Endothelial cell (in vitro differentiated cells): ENCODE data around the gene GNAQ. TPM values are rescaled to one million over a fixed set of nuclear protein-coding genes. Genes with fewer than 3 reads are reported as not detected.

Source experiments
- DNase-seq: peaks from one replicate; pipeline ENCODE4 v3.0.0; 2021; ENCODE audit warnings: low spot score
- H3K27ac Mint-ChIP-seq: one replicate; pipeline ENCODE4 v1.8.0; 2021; ENCODE audit warnings: mixed read lengths, inconsistent platforms; ENCODE audit not compliant: unreplicated experiment
- H3K27me3 Mint-ChIP-seq: one replicate; pipeline ENCODE4 v1.8.0; 2021; ENCODE audit warnings: mild to moderate bottlenecking, moderate library complexity, mixed read lengths, inconsistent platforms; ENCODE audit not compliant: unreplicated experiment
- H3K36me3 Mint-ChIP-seq: one replicate; pipeline ENCODE4 v1.8.0; 2021; ENCODE audit warnings: mild to moderate bottlenecking, low read depth, mixed read lengths, inconsistent platforms; ENCODE audit not compliant: unreplicated experiment
- H3K4me1 Mint-ChIP-seq: one replicate; pipeline ENCODE4 v1.8.0; 2021; ENCODE audit warnings: mild to moderate bottlenecking, mixed read lengths, inconsistent platforms; ENCODE audit not compliant: unreplicated experiment
- H3K4me3 Mint-ChIP-seq: one replicate; pipeline ENCODE4 v1.8.0; 2021; ENCODE audit warnings: mild to moderate bottlenecking, mixed read lengths, inconsistent platforms; ENCODE audit not compliant: unreplicated experiment
- H3K9me3 Mint-ChIP-seq: one replicate; pipeline ENCODE4 v1.8.0; 2021; ENCODE audit warnings: mixed read lengths, inconsistent platforms; ENCODE audit not compliant: unreplicated experiment
- CTCF ChIP-seq: fragments of 200-600 bp; sonication (generic); IDR thresholded peaks from one replicate; pipeline ENCODE4 v1.5.0; 2021; ENCODE audit warnings: antibody characterized with exemption; ENCODE audit not compliant: unreplicated experiment
- total RNA-seq: library from RNA; stranded (reverse); fragmentation: NEBNext Ultra II Directional; extraction: Animal tissue kit (Norgen Biotek cat#: 25700); gene quantifications from one replicate; pipeline ENCODE4 v1.2.1, GENCODE V29; 2021; ENCODE audit not compliant: unreplicated experiment

GNAQ gene
- total RNA-seq, 1 donor from 2014 or later = 94.6 TPM

GRCh38 chr9:77679088-77679487 is 352.5 kb downstream of the GNAQ start:
- H3K9me3 Mint-ChIP-seq = peaks cover 5% of the 10 kb centered on the region
- H3K4me1 Mint-ChIP-seq = no peaks in the 10 kb centered on the region
- no peak overlapping the region for H3K4me3 Mint-ChIP-seq
- H3K27ac Mint-ChIP-seq = no peak overlapping the region
- H3K36me3 Mint-ChIP-seq = no peaks in the 10 kb centered on the region
- no peak for TF ChIP-seq CTCF
- no peaks in the 10 kb centered on the region for H3K27me3 Mint-ChIP-seq
- DNase-seq = no peak

GRCh38 chr9:77677957-77678535 is 353.6 kb downstream of the GNAQ start:
- Mint-ChIP-seq H3K27me3 (no peaks in the 10 kb centered on the region), H3K27ac (no peak overlapping the region), H3K4me1 (no peaks in the 10 kb centered on the region), H3K36me3 (no peaks in the 10 kb centered on the region), H3K4me3 (no peak overlapping the region), H3K9me3 (no peaks in the 10 kb centered on the region)
- TF ChIP-seq CTCF = no peak
- DNase-seq = no peak

GRCh38 chr9:77677397-77677796 is 354.2 kb downstream of the GNAQ start:
- no peak overlapping the region for H3K4me3 Mint-ChIP-seq
- no peaks in the 10 kb centered on the region for H3K4me1 Mint-ChIP-seq
- H3K27me3 Mint-ChIP-seq = peaks cover 2% of the 10 kb centered on the region
- no peaks in the 10 kb centered on the region for H3K9me3 Mint-ChIP-seq
- no peaks in the 10 kb centered on the region for H3K36me3 Mint-ChIP-seq
- no peak for TF ChIP-seq CTCF
- no peak overlapping the region for H3K27ac Mint-ChIP-seq
- no peak for DNase-seq

GRCh38 chr9:77673941-77674791 is 357.4 kb downstream of the GNAQ start:
- H3K4me1 Mint-ChIP-seq = no peaks in the 10 kb centered on the region
- no peaks in the 10 kb centered on the region for H3K36me3 Mint-ChIP-seq
- peaks cover 4% of the 10 kb centered on the region for H3K27me3 Mint-ChIP-seq
- no peak for DNase-seq
- H3K9me3 Mint-ChIP-seq = no peaks in the 10 kb centered on the region
- no peak for TF ChIP-seq CTCF
- H3K27ac Mint-ChIP-seq = no peak overlapping the region
- H3K4me3 Mint-ChIP-seq = no peak overlapping the region

GRCh38 chr9:77672183-77672582 is 359.4 kb downstream of the GNAQ start:
- TF ChIP-seq CTCF = no peak
- Mint-ChIP-seq H3K27me3 (peaks cover 4% of the 10 kb centered on the region), H3K4me3 (no peak overlapping the region), H3K27ac (no peak overlapping the region), H3K4me1 (no peaks in the 10 kb centered on the region), H3K36me3 (no peaks in the 10 kb centered on the region), H3K9me3 (no peaks in the 10 kb centered on the region)
- no peak for DNase-seq
